ENCODE data around the gene GAN.

GAN gene

DNA sequence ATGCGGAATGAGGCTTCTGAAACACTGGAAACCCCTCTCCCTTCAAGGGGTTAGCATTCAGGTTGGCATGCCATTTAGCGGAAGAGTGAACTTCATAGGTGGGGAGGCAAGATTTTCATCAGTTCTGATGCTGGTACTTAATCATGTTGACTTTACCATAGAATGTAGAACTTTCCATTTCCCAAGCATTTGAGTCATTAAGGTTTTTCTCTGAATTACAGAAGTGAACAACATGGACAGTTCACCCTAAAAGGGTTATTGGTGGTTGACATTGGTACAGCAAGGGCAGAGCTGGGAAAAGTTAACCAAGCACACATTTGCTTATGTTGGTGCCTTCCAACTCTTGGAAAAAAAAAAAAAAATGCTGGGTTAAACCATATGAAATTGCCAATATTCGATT is 39.1 kb downstream of the GAN start:
- H3K4me3 ChIP-seq (ENCODE audit: low read depth, low read length), result no peak overlapping the region
- TF ChIP-seq, protein P1, sequence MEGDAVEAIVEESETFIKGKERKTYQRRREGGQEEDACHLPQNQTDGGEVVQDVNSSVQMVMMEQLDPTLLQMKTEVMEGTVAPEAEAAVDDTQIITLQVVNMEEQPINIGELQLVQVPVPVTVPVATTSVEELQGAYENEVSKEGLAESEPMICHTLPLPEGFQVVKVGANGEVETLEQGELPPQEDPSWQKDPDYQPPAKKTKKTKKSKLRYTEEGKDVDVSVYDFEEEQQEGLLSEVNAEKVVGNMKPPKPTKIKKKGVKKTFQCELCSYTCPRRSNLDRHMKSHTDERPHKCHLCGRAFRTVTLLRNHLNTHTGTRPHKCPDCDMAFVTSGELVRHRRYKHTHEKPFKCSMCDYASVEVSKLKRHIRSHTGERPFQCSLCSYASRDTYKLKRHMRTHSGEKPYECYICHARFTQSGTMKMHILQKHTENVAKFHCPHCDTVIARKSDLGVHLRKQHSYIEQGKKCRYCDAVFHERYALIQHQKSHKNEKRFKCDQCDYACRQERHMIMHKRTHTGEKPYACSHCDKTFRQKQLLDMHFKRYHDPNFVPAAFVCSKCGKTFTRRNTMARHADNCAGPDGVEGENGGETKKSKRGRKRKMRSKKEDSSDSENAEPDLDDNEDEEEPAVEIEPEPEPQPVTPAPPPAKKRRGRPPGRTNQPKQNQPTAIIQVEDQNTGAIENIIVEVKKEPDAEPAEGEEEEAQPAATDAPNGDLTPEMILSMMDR (IDR thresholded peaks at IDR 0.05; ENCODE audit: borderline replicate concordance, insufficient read depth, low read depth, low read length), result no peak

DNA sequence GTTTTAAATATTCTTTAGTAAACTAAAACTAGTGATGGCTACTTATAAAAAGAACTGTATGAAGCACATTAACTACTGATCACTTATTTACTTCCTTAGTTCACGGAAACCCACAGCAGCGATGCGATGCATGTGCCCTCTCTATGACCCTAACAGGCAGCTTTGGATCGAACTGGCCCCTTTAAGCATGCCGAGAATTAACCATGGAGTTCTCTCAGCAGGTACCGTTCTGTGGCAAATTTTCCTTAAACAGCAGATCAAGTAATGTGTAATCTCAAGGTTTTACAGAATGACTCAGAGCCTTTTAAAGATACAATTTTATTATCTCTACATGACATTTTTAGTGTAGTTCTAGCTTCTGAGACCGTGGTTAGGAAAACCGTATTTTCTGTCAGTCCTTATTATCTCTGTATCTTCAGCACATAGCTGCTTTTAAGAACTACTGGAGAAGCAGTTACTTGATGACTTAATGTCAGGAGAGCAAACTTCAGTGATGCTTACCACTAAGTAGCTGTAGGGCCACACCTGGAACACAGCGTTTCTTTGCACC is 43.0 kb downstream of the GAN start:
- TF ChIP-seq, protein P1 (IDR thresholded peaks at IDR 0.05; ENCODE audit: borderline replicate concordance, insufficient read depth, low read depth, low read length), result no peak
- no peak overlapping the region for H3K4me3 ChIP-seq (ENCODE audit: low read depth, low read length)

DNA sequence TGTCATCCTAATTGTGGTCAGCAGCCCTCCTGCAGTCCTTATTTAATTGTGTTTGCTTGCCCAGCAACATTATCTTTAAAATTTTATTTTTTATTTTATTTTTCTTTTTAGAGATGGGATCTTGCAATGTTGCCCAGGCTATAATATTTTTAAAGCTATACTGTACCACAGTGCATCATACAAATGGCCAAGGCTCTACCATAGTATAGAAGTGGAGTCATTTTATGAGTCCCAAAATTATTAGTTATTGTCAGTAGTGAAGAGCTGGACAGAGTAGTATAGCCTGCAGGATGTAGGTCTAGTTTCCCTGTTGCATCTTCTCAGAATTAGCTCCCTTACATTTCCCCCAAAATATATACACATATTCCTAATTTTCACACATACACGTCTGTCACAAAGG is 44.1 kb downstream of the GAN start:
- TF ChIP-seq, protein P1 (IDR thresholded peaks at IDR 0.05; ENCODE audit: borderline replicate concordance, insufficient read depth, low read depth, low read length), result no peak
- no peak overlapping the region for H3K4me3 ChIP-seq (ENCODE audit: low read depth, low read length)

DNA sequence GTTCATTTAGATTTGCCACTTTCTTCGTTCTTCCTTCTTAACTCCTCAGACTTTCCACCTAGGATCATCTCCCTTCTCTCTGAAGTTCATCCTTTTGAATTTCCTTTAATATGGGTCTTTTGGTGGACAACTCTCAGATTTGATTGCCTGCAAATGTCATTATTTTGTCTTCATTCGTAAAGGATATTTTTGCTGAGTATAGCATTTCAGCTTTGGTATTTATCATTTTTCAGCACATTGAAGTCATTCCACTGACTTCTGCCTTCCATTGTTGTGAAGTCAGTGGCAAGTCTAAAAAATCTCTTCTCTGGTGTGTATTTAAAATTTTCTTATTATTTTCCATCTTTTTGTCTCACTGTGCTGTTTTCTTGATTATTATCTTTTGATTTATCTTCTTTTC is 45.4 kb downstream of the GAN start:
- TF ChIP-seq, protein P1 (IDR thresholded peaks at IDR 0.05; ENCODE audit: borderline replicate concordance, insufficient read depth, low read depth, low read length), result no peak
- no peak overlapping the region for H3K4me3 ChIP-seq (ENCODE audit: low read depth, low read length)

DNA sequence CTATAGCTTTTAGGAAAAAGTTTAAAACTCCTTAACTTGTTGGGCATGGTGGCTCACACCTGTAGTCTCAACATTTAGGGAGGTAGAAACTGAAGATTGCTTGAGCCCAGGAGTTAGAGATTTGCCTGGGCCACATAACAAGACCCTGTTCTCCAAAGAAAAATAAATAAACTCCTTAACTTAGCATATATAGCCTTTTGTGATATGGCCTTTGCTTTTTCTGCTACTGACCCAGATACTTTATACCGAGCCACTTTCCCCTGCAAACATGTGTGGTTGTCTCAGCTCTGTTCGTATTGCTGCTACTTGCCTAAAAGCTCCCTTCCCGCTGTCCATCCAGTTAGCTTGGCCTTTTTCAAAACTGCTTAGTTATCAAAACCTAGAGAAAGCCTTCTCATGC is 51.0 kb downstream of the GAN start:
- H3K4me3 ChIP-seq (ENCODE audit: low read depth, low read length), result no peak overlapping the region
- TF ChIP-seq, protein P1 (IDR thresholded peaks at IDR 0.05; ENCODE audit: borderline replicate concordance, insufficient read depth, low read depth, low read length), result no peak

DNA sequence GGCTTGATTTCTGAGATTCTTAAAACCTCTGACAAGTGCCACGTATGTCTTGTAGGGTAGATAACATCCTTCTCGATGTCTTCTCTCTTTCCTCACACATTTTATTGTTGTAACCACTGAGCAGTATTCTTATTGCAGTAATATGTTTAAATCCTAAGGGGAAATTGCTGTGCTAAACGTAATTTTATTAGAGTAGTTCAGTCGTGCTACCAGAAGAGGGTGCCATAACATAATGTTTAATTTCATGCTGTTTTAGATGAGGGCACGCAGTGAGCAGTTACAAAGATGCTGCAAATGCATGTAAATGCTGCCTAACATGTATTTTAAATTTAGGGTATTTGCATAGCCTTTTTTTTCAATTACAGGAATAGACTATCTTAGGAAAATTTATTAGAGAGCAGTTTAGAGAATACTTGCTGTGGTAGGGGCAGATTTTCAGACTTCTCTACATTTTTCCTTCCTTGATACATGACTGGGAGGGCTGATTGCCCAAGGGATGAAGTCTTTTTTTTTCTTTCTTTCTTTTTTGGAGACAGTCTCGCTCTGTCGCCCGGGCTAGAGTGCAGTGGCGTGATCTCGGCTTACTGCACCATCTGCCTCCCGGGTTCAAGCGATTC is 51.7 kb downstream of the GAN start:
- H3K4me3 ChIP-seq (ENCODE audit: low read depth, low read length), result no peak overlapping the region
- TF ChIP-seq, protein P1 (IDR thresholded peaks at IDR 0.05; ENCODE audit: borderline replicate concordance, insufficient read depth, low read depth, low read length), result peak; percentile 31; the same call in 1 of the 2 replicates

DNA sequence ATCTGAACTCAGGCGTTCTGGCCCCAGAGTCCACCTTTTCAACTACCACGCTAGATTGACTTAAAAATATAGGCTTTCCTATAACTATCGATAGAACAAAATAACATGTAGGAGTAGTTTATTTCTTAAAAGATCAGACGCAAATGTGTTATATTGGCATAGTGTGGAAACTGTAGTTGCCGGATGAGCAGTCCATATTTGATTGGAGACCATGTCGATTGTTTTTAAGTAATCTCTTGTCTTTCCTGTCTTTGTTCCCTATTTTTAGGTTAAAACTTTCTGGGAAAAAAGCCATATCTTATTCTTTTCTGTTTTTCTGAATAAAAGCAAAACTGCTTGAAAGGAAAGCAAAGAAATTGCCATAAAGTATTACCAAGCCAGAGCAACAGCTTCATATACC is 53.1 kb downstream of the GAN start:
- TF ChIP-seq, protein P1 (IDR thresholded peaks at IDR 0.05; ENCODE audit: borderline replicate concordance, insufficient read depth, low read depth, low read length), result no peak
- H3K4me3 ChIP-seq (ENCODE audit: low read depth, low read length), result no peak overlapping the region
